ENCODE measurements around the gene ACSF3. TPM values are rescaled to one million over a fixed set of nuclear protein-coding genes. Genes with fewer than 3 reads are reported as not detected.

Gene ACSF3
- total and polyA plus RNA-seq, 2 donors (not counting 1 experiment from before 2014, with no cell fraction given) = 9.2 to 23.1 TPM

DNA sequence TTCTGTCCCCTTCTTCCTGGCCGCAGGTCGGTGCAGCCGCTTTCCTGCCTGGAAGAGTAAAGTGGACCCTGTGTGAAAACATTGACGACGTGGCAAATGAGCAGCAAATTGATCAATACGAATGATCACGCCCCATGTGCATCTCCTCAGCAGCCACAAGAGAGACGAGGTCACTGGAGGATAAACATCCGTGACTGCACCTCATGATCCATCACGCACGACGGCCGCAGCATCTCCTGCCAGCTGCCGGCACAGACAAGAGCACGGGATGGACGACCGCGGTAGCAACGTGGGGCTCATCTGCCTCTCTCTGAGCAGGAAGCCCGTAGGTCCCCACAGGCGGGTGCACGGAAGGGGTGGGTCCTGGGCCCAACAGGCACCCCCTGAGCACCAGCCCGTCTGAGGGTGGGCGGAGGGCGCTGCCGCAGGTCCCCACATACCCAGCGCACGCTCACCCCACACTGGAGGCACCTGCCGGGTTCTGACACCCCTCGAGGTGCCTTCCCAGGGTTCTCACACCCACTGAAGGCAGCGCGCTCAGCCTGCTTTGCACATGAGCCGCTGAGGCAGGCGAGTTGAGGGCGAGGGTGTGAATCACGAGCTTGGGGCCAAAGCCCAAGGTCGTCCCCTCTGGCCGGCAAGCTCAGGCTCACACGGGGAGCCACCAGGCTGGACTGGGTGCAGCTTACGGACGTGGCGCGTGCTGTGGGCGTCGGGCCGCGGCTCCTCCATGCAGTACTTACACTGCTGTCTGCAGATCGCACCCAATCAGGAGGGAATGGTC is 65.6 kb downstream of the ACSF3 start:
- Histone ChIP-seq H3K4me2 (ENCODE audit: extremely low read depth, insufficient read depth, low read length) (no peak overlapping the region), H3K9me3 (ENCODE audit: control insufficient read depth, insufficient read depth, low read depth, low read length) (no peaks in the 10 kb centered on the region), H3K4me3 (replicated peaks in 1 of 4; ENCODE audit: control extremely low read depth in 1 of 4, insufficient read depth in 1 of 4, low read depth in 3 of 4, low read length in 4 of 4) (no peak overlapping the region), H3K4me1 (ENCODE audit: control insufficient read depth, extremely low read depth, insufficient read depth, low read length) (peaks cover 5% of the 10 kb centered on the region), H2AFZ (ENCODE audit: low read length) (no peak overlapping the region), H3K79me2 (ENCODE audit: control insufficient read depth, insufficient read depth, low read length) (no peaks in the 10 kb centered on the region), H4K20me1 (ENCODE audit: control insufficient read depth, extremely low read depth, insufficient read depth, low read length) (no peaks in the 10 kb centered on the region), H3K9ac (ENCODE audit: insufficient read depth, low read length) (no peak overlapping the region), H3K27me3 (ENCODE audit: control insufficient read depth, insufficient read depth, low read length) (no peaks in the 10 kb centered on the region), H3K36me3 (ENCODE audit: control insufficient read depth, insufficient read depth, low read length) (no peaks in the 10 kb centered on the region), H3K27ac (ENCODE audit: insufficient read depth, low read length) (no peak overlapping the region)
- no peak for TF ChIP-seq EZH2 (IDR thresholded peaks at IDR 0.05; ENCODE audit: low read length, missing control alignments)
- TF ChIP-seq, protein P1, sequence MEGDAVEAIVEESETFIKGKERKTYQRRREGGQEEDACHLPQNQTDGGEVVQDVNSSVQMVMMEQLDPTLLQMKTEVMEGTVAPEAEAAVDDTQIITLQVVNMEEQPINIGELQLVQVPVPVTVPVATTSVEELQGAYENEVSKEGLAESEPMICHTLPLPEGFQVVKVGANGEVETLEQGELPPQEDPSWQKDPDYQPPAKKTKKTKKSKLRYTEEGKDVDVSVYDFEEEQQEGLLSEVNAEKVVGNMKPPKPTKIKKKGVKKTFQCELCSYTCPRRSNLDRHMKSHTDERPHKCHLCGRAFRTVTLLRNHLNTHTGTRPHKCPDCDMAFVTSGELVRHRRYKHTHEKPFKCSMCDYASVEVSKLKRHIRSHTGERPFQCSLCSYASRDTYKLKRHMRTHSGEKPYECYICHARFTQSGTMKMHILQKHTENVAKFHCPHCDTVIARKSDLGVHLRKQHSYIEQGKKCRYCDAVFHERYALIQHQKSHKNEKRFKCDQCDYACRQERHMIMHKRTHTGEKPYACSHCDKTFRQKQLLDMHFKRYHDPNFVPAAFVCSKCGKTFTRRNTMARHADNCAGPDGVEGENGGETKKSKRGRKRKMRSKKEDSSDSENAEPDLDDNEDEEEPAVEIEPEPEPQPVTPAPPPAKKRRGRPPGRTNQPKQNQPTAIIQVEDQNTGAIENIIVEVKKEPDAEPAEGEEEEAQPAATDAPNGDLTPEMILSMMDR (conservative IDR thresholded peaks at IDR 0.05 in 1 of 2, IDR thresholded peaks at IDR 0.05 in 1 of 2; ENCODE audit: low read depth in 1 of 2, low read length in 2 of 2) = no peak
- no peak for DNase-seq (ENCODE audit: low read depth in 2 of 2)

DNA sequence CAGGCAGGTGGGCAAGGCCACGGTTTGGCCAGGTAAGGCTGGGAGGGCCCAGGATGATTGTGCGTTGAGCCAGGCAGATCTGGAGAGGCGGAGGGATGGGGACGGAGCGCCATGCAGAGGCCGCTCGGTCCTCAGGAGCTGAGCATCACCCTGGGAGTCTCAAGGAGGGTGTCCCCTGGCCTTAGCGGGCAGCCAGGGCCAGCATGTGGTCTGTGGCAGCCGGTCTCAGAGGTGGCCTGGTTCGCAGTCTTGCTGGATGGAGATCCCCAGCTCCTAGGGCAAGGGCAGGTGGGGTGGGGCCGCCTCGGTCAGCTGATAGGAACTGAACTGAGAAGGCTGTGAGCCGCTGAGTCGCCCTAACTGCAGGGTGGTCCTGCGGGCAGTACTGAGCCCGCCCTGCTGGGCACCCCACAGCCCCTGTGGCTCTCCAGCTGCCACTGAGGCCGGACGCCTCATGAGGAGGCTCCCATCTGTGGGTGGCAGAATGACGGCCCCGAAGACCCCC is 66.2 kb downstream of the ACSF3 start:
- H3K4me2 ChIP-seq (ENCODE audit: extremely low read depth, insufficient read depth, low read length) = no peak overlapping the region
- no peak for TF ChIP-seq EZH2 (IDR thresholded peaks at IDR 0.05; ENCODE audit: low read length, missing control alignments)
- TF ChIP-seq, protein P1 (conservative IDR thresholded peaks at IDR 0.05 in 1 of 2, IDR thresholded peaks at IDR 0.05 in 1 of 2; ENCODE audit: low read depth in 1 of 2, low read length in 2 of 2) = no peak
- no peak overlapping the region for H3K9ac ChIP-seq (ENCODE audit: insufficient read depth, low read length)
- H3K27ac ChIP-seq (ENCODE audit: insufficient read depth, low read length) = no peak overlapping the region
- no peak overlapping the region for H2AFZ ChIP-seq (ENCODE audit: low read length)
- H3K79me2 ChIP-seq (ENCODE audit: control insufficient read depth, insufficient read depth, low read length) = no peaks in the 10 kb centered on the region
- no peaks in the 10 kb centered on the region for H3K36me3 ChIP-seq (ENCODE audit: control insufficient read depth, insufficient read depth, low read length)
- no peaks in the 10 kb centered on the region for H4K20me1 ChIP-seq (ENCODE audit: control insufficient read depth, extremely low read depth, insufficient read depth, low read length)
- H3K27me3 ChIP-seq (ENCODE audit: control insufficient read depth, insufficient read depth, low read length) = no peaks in the 10 kb centered on the region
- peaks cover 4% of the 10 kb centered on the region for H3K4me1 ChIP-seq (ENCODE audit: control insufficient read depth, extremely low read depth, insufficient read depth, low read length)
- no peak overlapping the region for H3K4me3 ChIP-seq (replicated peaks in 1 of 4; ENCODE audit: control extremely low read depth in 1 of 4, insufficient read depth in 1 of 4, low read depth in 3 of 4, low read length in 4 of 4)
- DNase-seq (ENCODE audit: low read depth in 2 of 2) = no peak
- H3K9me3 ChIP-seq (ENCODE audit: control insufficient read depth, insufficient read depth, low read depth, low read length) = no peaks in the 10 kb centered on the region

DNA sequence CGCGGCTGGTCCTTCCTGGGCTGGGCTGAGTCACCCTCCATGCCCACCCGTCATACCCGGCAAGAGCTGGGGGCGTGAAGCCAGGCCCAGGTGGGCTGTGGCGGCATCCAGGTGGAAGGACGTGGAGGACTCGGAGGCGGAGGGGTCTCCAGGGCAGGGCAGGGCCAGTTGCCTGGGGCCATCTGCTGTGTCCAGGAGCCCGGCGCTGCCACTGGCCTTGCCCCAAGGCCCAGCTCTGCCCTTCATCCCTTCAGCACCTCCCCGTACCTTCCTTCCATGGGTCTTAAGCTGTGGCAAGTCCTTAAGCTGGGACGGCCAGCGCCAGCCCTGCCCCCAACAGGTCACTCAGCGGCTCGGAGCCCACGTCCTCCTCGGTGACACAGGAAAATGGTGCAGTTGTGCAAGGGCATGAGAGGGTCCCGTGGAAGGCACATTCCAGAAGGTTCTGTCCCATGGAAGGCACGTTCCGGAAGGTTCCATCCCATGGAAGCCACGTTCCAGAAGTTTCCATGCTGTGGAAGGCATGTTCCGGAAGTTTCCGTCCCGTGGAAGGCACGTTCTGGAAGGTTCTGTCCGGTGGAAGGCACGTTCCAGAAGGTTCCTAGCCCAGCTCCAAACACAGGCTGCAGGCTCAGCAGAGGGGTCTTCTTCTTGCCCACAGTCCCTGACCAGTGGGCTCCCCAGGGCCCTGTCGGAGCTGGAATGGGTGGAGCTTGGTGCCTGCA is 67.5 kb downstream of the ACSF3 start:
- Histone ChIP-seq H3K4me1 (ENCODE audit: control insufficient read depth, extremely low read depth, insufficient read depth, low read length) (no peaks in the 10 kb centered on the region), H3K4me2 (ENCODE audit: extremely low read depth, insufficient read depth, low read length) (no peak overlapping the region)

More for the DNA sequence above, 67.5 kb downstream of the ACSF3 start:
- H2AFZ ChIP-seq (ENCODE audit: low read length) = no peak overlapping the region
- H3K27ac ChIP-seq (ENCODE audit: insufficient read depth, low read length) = no peak overlapping the region
- no peaks in the 10 kb centered on the region for H3K27me3 ChIP-seq (ENCODE audit: control insufficient read depth, insufficient read depth, low read length)
- DNase-seq (ENCODE audit: low read depth in 2 of 2) = no peak
- H3K36me3 ChIP-seq (ENCODE audit: control insufficient read depth, insufficient read depth, low read length) = no peaks in the 10 kb centered on the region
- no peak for TF ChIP-seq EZH2 (IDR thresholded peaks at IDR 0.05; ENCODE audit: low read length, missing control alignments)
- TF ChIP-seq, protein P1 (conservative IDR thresholded peaks at IDR 0.05 in 1 of 2, IDR thresholded peaks at IDR 0.05 in 1 of 2; ENCODE audit: low read depth in 1 of 2, low read length in 2 of 2) = no peak
- no peaks in the 10 kb centered on the region for H3K9me3 ChIP-seq (ENCODE audit: control insufficient read depth, insufficient read depth, low read depth, low read length)
- no peaks in the 10 kb centered on the region for H3K79me2 ChIP-seq (ENCODE audit: control insufficient read depth, insufficient read depth, low read length)
- no peaks in the 10 kb centered on the region for H4K20me1 ChIP-seq (ENCODE audit: control insufficient read depth, extremely low read depth, insufficient read depth, low read length)
- no peak overlapping the region for H3K9ac ChIP-seq (ENCODE audit: insufficient read depth, low read length)
- no peak overlapping the region for H3K4me3 ChIP-seq (replicated peaks in 1 of 4; ENCODE audit: control extremely low read depth in 1 of 4, insufficient read depth in 1 of 4, low read depth in 3 of 4, low read length in 4 of 4)

Measured in fibroblast of lung (primary cell).